HL-60/S4 (cell line): ENCODE data around the gene GLRA3.
"Not testable (repeated sequence)": the region's sequence is repeated elsewhere in the genome, so short reads cannot be mapped to it uniquely, and the experiment has no call there.

Experiments
- in situ Hi-C: fragments of 300-500 bp; cut with MboI; formaldehyde crosslinking; loops from 2 replicates; pipeline ENCODE4 v1.14.3; 2022; ENCODE audit warnings: low sequenced_read_pairs

The GLRA3 gene

DNA sequence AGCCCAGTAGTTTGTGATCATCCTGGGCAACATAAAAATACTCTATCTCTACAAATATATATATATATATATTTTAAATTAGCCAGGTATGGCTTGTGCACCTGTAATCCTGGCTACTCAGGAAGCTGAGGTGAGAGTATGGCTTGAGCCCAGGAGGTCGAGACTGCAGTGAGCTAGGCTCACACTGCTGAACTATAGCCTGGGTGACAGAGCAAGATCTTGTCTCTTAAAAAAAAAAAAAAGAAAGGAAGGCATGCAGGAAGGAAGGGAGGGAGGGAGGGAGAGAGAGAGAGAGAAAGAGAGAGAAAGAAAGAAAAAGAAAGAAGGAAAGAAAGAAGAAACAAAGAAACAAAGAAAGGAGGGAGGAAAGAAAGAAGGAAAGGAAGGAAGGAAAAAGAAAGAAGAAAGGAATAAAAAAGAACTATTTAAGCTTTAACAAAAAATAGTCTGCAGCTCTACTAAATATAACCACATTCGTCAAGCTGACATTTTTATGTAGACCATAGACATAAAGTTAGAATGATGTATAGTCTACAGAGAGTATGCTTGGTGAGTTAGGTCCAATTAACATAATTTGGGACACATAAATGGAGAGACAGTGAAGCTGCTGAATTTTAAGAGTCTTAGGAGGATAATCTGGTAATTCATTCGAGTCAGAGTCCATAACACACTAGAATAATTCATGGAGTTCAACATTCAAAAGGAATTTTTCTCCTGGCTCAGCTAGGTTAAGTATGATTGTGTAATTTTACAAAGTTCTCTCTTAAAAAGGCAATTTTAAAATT is 111.9 kb downstream of the GLRA3 start:
- in situ Hi-C loops = no loop called here

DNA sequence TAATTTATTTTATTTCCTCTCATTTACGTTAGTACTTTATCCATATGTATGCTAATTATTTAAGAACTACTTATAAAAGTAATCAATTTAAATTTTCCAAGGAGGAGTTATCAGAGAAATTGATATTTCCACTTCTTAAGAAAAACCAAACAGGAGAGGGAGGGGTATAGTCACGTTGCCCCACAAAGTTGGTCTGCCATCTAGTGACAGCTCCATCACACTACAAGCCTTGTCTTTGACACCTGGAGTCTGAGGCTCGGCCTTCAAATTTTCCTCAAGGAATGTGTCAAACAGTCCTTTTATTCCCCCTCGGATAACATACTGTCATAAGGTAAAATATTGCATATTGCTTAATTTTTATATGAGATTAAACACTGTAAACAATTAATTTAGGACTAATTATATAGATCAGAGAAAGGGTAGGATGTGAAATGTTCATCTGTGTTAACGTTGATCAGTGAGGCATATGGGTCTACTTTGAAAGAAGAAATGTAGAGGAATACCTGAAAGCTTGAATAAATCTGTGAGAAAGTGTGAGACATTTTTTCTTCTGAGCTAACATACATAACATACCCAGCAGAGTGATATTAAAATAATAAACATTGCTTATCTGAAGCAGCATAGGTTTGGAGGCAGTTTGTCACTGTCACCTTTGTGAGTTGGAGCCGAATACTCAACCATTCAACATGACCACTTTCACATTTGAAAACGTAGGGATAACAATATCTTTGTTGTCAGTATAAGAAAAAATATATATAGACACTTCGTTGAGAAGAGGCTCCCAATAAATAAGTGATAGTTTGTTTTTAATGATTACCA is 114.4 kb downstream of the GLRA3 start:
- in situ Hi-C loops = no loop called here

DNA sequence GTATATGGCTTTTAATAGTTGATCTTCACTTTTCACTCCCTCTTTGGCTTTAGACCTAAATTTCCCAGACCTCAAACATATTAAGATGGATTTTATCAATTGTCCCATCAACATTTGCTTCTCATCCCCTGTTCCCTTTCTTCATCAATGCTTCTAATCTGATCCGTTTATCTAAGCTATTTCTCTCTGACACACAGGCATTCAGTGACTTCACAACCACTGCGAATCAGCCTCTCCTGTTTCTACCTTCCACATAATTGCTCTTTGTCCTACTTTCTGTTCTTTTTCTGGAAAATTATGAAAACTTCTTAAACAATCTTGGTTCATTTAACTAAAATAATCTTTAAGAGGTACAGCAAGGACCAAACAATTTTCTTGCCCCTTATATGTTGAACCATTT is 115.2 kb downstream of the GLRA3 start:
- in situ Hi-C loops = no loop called here

DNA sequence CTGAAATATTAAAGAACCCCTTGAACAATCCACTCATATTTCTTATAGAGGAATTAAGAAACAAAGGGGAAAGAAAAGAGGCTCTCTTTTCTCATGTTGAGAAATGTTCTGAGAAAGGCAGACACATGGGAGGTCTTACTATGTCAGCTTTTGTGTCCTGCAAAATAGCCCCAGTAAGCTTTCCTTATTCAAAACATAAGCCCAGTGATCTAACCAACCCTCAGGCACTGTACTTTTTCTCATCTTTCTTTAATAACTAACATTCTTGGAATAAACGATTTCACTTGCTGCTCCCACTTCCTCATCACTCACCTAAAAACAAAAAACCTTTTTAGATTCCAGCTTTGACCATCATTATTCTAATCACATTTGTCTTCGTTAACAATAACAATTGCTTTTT is 115.9 kb downstream of the GLRA3 start:
- in situ Hi-C loops = no loop called here

DNA sequence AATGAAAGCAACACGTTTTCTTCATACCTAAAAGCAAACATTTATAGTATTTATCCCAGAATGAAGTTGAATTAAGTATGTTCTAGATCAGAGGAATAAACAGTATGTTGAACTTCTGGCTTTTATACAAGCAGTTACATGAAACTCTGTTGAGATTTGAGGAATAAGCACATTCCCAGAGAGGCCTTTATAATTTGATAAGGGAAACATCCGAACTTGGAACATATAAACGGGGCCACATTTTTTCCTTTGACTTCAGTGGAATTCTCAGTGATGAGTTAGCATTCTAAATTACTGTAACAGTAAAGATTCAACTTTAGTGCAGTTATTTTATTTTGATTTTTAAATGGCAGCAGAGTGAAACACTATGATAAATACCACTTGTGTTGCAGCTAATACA is 119.5 kb downstream of the GLRA3 start:
- in situ Hi-C loops = no loop called here

DNA sequence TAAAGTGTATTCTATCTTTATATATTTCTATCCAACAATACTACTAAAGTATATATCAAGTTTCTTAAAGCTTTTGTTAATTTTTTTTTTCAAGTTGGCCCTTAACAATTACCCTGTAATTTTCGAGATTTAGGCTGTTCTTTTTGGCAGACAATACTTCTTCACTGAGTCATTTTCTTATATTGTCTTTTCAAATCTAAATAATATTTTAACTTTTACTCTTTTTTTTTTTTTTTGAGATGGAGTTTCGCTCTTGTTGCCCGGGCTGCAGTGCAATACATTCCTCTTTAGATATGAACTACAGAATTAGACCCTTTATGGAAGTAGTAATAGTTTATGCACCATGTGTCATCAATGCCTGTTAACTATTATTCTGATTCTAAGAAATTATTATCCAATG is 120.7 kb downstream of the GLRA3 start:
- in situ Hi-C loops = no loop called here

DNA sequence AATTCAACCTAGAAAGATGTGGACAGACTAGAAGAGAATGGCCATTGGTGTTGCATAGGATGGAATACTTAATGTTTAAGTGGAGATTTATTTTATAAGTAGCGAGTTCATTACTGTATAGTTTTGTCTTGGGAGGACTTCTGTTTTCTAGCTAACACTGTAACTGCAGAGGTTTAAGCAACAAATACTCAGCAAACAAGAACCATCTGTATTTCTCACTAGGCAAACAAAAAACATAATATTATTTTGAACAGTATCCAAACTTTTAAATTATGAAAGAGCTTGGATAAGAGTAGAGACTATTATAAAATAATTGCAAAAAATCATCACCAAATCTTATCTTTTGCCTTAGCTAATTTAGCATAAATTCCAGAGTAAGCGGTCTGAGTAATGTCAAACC is 121.1 kb downstream of the GLRA3 start:
- in situ Hi-C loops = no loop called here

DNA sequence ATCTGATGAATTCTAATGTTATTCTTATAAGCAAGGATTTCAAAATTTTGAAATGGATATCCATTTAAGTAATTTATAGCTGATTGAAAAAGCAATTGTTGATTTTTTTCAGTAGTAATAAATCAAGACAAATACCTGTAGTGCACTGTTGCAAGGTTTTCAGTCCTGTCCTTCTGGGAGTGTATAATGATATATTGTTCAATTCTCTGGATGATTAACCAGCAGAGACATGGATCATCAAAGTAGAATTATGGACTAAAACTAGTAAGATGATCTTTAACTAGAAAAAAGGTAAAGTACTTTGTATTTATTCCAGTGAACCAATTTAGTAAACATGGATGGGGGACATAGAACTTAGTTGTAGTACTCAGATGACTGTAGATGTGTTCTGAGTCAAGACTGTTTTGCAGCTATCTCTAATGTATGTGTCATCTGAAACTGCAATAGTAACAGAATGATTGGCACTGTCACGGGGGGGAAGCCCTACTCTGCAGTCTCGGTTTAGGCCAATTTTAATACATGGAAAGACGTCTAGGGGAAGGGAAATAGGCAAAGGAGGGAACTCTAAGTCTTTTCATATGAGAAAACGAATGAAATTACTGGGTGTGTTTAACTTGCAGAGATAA is 121.9 kb downstream of the GLRA3 start:
- in situ Hi-C loops = no loop called here

DNA sequence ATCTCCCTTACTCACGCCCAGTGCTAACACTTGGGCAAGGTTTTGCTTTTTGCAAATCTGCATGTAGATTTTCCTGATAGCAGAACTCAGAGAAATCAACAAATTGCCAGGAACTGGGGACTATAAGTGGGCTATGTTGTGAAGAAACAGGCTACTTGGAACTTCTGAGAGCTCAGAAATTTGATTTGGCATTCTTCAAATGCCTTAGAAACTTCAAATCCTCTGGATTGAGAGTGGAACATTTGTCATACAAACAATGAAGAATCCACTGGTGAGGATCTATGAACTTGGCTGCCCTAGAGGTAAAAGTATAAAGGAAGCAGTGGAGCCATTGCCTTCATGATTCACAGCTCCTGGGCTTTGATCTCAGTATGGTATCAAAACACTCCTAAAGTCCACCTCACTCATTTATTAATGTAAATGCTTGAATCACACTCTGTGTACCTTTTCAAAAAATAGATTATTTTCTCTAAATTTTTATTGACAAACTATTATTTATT is 126.0 kb downstream of the GLRA3 start:
- in situ Hi-C loops = no loop called here

DNA sequence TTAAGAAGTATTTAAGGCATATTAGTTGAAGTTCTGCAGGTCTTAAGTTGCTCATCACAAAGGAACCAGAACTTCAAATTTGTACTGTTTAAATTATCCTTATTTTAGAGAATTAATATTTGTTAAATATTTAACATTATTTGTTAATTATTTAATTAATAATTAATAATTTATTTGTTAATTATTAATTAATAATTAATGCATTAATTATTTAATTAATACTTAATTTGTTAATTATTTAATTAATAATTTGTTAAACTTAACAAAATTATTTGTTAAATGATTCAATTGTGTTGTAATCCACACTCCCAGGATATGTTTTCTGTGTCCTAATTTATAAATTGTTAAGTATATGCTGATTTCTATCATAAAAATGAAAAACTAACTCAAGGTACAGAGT is 129.4 kb downstream of the GLRA3 start:
- in situ Hi-C loops = no loop called here

DNA sequence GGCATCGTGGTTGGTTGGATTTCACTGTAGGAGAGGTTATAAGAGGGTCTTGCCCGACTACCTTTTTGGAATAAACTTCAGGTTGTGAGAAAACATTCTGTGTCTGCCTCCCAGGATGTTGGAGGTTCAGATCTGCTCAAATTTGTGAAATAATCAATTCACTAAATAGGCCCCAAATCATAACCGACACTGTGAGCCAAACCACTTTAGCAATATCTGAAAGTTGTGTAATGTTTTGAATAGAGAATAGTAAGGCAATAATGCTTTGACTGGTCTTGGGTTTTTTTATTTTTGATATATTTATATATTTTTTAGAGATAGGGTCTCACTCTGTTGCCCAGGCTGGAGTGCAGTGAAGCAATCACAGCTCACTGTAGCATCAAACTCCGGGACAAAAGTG is 131.2 kb downstream of the GLRA3 start:
- in situ Hi-C loops = no loop called here

DNA sequence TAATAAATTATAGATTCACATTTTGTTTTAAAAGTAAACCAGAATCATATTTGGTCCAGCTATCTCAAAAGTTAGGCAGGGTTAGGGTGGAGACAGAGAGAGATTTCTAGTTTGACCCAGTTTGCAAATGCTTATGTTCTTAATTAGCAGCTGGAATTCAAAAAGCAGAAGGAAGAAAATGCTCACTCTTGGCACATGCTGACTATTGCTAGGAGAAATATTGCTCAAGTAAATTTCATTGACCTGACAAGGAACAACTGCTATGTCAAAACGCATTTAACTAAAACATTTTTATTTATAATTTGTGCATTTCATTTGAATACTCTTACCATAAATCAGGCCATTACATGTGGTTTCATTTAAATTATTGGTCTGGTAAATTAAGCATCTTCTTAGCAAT is 131.8 kb downstream of the GLRA3 start:
- in situ Hi-C loops = no loop called here

DNA sequence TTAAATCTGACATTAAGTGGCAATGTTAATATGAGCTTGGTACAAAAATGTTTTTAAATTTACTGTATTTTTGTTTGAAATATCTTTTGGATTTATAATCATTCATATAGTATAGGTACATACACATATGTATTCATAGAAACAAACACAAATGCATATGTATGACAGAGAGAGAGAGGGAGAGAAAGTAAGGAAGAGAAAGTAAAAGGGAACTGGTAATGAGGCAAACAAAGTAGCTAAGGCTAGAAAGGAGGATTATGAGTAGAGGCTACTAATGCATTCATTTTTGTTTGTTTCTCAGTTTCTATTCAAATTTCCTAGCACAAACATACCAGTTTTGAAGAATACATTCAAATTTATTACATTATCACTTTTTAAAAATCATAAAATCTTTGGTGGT is 132.4 kb downstream of the GLRA3 start:
- in situ Hi-C loops = no loop called here

DNA sequence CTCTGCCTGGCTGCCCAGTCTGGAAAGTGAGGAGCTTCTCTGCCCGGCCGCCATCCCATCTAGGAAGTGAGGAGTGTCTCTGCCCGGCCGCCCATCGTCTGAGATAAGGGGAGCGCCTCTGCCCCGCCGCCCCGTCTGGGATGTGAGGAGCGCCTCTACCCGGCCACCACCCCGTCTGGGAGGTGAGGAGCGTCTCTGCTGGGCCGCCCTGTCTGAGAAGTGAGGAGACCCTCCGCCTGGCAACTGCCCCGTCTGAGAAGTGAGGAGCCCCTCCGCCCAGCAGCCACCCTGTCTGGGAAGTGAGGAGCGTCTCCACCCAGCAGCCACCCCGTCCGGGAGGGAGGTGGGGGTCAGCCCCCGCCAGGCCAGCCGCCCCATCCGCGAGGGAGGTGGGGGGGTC is 137.2 kb downstream of the GLRA3 start:
- in situ Hi-C loops = not testable (repeated sequence)

DNA sequence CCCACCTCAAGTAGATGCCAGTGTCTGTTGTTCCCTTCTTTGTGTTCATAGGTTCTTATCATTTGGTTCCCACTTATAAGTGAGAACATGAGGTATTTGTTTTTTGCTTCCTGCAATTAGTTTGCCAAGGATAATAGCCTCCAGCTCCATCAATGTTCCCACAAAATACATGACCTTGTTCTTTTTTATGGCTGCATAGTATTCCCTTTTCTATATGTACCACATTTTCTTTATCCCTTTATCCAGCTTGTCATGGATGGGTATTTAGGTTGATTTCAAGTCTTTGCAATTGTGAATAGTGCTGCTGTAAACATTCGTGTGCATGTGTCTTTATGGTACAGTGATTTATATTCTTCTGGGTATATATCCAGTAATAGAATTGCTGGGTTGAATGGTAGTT is 138.4 kb downstream of the GLRA3 start:
- in situ Hi-C loops = no loop called here

DNA sequence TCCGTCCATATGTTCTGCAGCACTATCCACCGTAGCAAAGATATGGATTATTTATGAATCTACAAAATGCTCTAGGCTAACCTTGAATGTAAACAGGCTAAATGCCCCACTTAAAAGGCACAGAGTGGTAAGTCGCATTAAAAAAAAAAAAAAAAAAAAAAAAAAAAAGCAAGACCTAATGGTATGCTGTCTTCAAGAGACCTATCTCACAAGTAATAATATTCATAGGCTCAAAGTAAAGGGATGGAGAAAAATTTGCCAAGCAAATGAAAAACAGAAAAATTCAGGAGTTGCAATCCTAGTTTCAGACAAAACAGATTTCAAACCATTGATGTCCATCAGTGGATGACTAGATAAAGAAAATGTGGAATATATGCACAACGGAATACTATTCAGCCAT is 139.4 kb downstream of the GLRA3 start:
- in situ Hi-C loops = no loop called here

DNA sequence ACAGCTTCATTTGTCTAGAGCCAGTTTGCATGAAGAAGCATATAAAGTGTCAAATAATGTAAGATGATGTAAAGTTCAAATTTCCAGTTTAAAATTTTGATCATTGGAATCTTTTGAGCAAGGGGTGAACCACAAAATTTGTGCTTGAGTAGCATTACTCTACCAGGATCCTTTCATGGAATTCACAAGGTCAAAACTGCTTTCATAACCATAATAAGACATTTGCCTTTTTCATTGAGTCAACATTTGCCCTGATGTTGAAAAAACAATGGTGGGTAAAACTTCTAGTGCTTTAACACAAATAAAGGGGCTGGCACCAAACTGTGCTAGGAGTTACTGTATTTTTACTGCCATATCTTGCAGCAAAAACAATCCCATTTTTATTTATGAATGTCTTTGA is 142.2 kb downstream of the GLRA3 start:
- in situ Hi-C loops = no loop called here

DNA sequence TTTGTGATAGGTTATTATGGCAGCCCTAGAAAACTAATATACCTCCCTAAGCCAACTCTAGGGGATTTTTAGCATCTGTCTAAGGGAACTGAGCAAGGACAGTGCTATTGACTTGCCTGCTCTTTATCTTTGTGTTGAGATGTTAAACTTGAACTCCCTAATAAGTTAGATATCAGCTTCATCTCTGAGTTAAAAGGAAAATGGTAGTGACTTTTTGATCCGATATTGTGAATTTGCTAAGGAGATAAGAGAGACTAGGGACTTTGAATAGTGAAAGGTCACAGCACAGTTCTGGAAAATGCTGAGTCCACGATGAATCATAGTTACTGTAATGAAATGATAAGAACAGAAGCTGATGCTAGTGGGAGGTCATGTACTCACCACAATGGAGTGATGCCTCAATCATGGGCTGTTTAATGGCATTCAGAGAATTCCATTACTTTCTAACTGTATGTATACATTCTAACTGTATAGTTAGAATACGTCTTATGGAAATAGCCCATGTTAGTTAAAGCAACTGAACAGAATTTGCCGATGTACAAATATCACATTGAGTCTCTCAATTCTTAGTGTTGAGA is 147.2 kb downstream of the GLRA3 start:
- in situ Hi-C loops = no loop called here

DNA sequence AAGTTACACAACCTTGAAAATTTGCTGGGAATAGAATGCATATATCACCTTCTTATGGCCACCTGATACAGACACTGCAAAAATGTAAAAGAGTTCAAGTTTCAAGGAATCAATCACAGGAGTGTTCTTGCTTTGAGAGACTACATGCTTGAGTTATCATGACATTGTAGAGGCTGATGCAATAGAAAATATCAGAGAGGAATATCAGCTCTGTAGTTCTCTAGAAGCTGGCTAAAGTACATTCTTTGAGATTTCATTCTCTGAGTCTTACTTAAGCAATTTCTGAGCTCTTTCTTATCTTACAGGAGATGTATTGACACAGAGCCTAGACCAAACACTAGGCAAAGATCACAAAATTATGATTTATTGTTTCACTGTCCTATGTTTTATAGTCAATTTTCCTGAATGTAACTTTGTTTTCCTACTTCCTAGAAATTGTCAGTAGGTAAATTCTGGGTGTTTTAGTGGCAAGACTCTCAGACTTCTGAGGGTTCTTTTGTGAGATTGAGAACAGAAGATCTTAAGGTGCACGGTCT is 154.7 kb downstream of the GLRA3 start:
- in situ Hi-C loops = no loop called here

DNA sequence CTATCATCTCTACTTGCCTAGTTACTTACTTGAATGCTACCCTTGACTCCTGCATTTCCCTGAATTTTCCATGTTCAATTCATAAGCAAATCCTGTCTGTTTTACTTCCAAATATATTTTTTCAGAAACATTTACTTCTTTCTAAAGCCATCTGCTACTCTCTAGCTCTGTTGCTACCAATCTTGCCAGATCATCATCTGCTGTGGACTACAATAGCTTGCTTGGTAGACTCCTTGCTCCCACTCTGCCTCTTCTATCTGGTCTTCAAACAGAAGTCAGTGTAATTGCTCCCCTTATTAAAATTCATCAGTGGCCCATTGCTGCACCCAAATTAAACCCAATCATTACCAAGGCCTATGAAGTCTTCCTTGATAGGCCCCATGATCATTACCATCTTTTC is 155.2 kb downstream of the GLRA3 start:
- in situ Hi-C loops = no loop called here

DNA sequence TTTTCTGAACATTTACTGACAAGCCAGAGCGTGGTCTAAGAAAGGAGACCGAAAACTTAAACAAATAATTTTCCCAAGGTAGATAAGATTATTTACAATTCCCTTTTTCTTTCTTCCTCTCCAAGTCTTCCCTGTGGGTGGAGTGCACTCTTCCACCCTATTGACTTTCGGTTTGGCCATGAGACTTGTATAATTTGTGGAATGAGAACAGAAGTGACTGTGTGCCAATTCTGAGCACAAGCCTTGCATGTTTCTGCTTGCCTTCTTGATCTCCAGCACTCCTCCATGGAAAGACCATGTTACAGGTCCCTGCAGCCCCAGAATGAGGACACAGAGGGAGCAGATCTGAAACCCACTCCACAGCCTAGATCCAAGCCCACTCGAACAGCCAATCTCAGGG is 156.8 kb downstream of the GLRA3 start:
- in situ Hi-C loops = no loop called here
